HepG2 (cell line): ENCODE results near the gene MAGEA9B.

Source experiments
- GTF2F1 ChIP-seq: fragments of 150-350 bp; IDR thresholded peaks from 2 replicates; pipeline ENCODE4 v1.6.1; 2014; ENCODE audit warnings: low read length
- HIVEP1 ChIP-seq: sonication (generic); formaldehyde crosslinking; IDR thresholded peaks from 2 replicates; pipeline ENCODE4 v1.4.0; 2020; ENCODE audit warnings: mild to moderate bottlenecking, missing genetic modification reagents
- MXI1 ChIP-seq: IDR thresholded peaks from 3 replicates; pipeline ENCODE4 v1.6.1; 2012; ENCODE audit warnings: low read depth, low read length, inconsistent platforms, borderline replicate concordance
- RARG ChIP-seq: sonication (generic); formaldehyde crosslinking; IDR thresholded peaks from 2 replicates; pipeline ENCODE4 v1.4.0; 2020; ENCODE audit warnings: low read depth, mild to moderate bottlenecking, missing genetic modification reagents
- SIN3B ChIP-seq: fragments of 150-350 bp; IDR thresholded peaks from 2 replicates; pipeline ENCODE4 v1.6.1; 2014; ENCODE audit warnings: low read length
- ZNF138 ChIP-seq: sonication (generic); formaldehyde crosslinking; IDR thresholded peaks from 2 replicates; pipeline ENCODE4 v1.5.0; 2020; ENCODE audit warnings: mild to moderate bottlenecking, low read depth, missing genetic modification reagents
- ZNF282 ChIP-seq: fragments of 450-650 bp; IDR thresholded peaks from 2 replicates; pipeline ENCODE4 v1.6.1; 2018; ENCODE audit not compliant: partially characterized antibody
- ZNF44 ChIP-seq: sonication (generic); formaldehyde crosslinking; IDR thresholded peaks from 2 replicates; pipeline ENCODE4 v1.5.1; 2020; ENCODE audit warnings: mild to moderate bottlenecking, missing genetic modification reagents
- TF ChIP-seq, protein P1 (sequence below): sonication (generic); formaldehyde crosslinking; IDR thresholded peaks from 2 replicates; pipeline ENCODE4 v1.4.0; 2020; ENCODE audit warnings: mild to moderate bottlenecking, missing genetic modification reagents

DNA sequence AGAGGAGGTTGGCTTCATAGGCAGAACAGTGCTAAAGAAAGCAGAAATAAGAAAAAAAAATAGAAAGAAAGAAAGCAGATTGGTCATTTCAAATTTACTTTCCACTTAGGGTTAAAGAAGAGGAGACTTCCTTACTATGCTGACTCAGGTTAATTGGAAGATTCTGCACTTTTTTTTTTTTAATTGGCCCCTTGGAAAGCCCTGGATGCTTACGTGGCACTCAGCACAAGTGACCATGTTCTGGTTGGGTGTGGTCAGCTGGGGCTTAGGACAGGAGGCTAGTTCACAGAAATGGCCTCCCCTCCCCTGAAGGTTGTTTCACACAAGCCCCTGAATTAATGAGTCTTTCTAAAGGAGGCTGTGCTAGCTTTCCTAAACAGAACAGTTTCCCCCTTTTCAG, 14.5 kb downstream of the MAGEA9B start:
- TF ChIP-seq MXI1 (no peak), SIN3B (no peak), RARG (CRISPR knock-in tag) (no peak), HIVEP1 (CRISPR knock-in tag) (no peak), ZNF138 (CRISPR knock-in tag) (no peak), GTF2F1 (no peak), ZNF282 (no peak), ZNF44 (CRISPR knock-in tag) (no peak)
- TF ChIP-seq, protein P1, sequence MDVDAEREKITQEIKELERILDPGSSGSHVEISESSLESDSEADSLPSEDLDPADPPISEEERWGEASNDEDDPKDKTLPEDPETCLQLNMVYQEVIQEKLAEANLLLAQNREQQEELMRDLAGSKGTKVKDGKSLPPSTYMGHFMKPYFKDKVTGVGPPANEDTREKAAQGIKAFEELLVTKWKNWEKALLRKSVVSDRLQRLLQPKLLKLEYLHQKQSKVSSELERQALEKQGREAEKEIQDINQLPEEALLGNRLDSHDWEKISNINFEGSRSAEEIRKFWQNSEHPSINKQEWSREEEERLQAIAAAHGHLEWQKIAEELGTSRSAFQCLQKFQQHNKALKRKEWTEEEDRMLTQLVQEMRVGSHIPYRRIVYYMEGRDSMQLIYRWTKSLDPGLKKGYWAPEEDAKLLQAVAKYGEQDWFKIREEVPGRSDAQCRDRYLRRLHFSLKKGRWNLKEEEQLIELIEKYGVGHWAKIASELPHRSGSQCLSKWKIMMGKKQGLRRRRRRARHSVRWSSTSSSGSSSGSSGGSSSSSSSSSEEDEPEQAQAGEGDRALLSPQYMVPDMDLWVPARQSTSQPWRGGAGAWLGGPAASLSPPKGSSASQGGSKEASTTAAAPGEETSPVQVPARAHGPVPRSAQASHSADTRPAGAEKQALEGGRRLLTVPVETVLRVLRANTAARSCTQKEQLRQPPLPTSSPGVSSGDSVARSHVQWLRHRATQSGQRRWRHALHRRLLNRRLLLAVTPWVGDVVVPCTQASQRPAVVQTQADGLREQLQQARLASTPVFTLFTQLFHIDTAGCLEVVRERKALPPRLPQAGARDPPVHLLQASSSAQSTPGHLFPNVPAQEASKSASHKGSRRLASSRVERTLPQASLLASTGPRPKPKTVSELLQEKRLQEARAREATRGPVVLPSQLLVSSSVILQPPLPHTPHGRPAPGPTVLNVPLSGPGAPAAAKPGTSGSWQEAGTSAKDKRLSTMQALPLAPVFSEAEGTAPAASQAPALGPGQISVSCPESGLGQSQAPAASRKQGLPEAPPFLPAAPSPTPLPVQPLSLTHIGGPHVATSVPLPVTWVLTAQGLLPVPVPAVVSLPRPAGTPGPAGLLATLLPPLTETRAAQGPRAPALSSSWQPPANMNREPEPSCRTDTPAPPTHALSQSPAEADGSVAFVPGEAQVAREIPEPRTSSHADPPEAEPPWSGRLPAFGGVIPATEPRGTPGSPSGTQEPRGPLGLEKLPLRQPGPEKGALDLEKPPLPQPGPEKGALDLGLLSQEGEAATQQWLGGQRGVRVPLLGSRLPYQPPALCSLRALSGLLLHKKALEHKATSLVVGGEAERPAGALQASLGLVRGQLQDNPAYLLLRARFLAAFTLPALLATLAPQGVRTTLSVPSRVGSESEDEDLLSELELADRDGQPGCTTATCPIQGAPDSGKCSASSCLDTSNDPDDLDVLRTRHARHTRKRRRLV (CRISPR knock-in tag) = no peak
